ENCODE data around the gene ST7. TPM values are rescaled to one million over a fixed set of nuclear protein-coding genes. Genes with fewer than 3 reads are reported as not detected.
"Not testable (repeated sequence)": the region's sequence is repeated elsewhere in the genome, so short reads cannot be mapped to it uniquely, and the experiment has no call there.

The ST7 gene
- total RNA-seq, 4 donors from 2014 or later: 7.2 to 47.9 (median 19.1) TPM

DNA sequence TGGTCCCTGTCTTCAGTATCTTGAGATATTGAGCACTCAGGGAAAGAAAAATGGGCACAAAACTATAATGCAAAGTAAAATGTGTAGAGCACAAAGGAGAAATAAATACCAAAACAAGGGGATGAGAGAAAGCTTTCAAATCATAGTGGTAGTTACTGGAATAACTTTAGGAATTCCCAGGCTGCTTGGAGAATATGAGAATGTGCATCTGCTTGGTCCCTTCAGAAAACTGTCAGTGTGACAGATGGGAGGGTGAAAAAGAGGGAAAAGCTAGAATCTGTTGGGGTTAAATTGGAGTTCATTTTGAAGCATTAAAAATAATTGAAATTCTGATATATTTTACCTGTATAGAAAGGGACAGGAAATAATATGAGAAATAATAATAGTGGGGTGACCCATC, 15.3 kb downstream of the ST7 start:
- H3K4me3 ChIP-seq: no peak overlapping the region
- TF ChIP-seq EP300 (IDR thresholded peaks at IDR 0.05; ENCODE audit: low read depth) (no peak), POLR2A (IDR thresholded peaks at IDR 0.05) (no peak), POLR2AphosphoS5 (IDR thresholded peaks at IDR 0.05) (no peak), CTCF (IDR thresholded peaks at IDR 0.05) (no peak)
- no peaks in the 10 kb centered on the region for H3K27me3 ChIP-seq
- H3K4me1 ChIP-seq: peaks cover 0 to 9% (median 0%) of the 10 kb centered on the region in 4 donors
- in situ Hi-C loops (cut with MboI; ENCODE audit: low pct_ligation_motif_present in 1 of 4, low pct_unique_long_range_greater_than_20kb in 1 of 4, low sequenced_read_pairs in 3 of 4): loop anchor here in 1 of 4 donors (25.0 kb wide), 1 partner anchor 1219 kb away; the partner anchor contains the start of gene LSM8
- no peaks in the 10 kb centered on the region for H3K36me3 ChIP-seq
- intact Hi-C loops (cut with DNase I; ENCODE audit: low total_unique reads): no loop called here
- no peaks in the 10 kb centered on the region for H3K9me3 ChIP-seq
- no peak for DNase-seq
- H3K27ac ChIP-seq: no peak overlapping the region

GRCh38 chr7:116969371-116969902, 16.1 kb downstream of the ST7 start:
- intact Hi-C loops (cut with DNase I; ENCODE audit: low total_unique reads) (no loop called here), in situ Hi-C loops (cut with MboI; ENCODE audit: low pct_ligation_motif_present in 1 of 4, low pct_unique_long_range_greater_than_20kb in 1 of 4, low sequenced_read_pairs in 3 of 4) (loop anchor here in 1 of 4 donors (25.0 kb wide), 1 partner anchor 1218 kb away; the partner anchor contains the start of gene LSM8)
- no peak for DNase-seq
- Histone ChIP-seq H3K4me3 (no peak overlapping the region), H3K27ac (no peak overlapping the region), H3K36me3 (no peaks in the 10 kb centered on the region), H3K9me3 (no peaks in the 10 kb centered on the region), H3K27me3 (no peaks in the 10 kb centered on the region), H3K4me1 (peaks cover 0 to 9% (median 0%) of the 10 kb centered on the region in 4 donors)
- TF ChIP-seq EP300 (IDR thresholded peaks at IDR 0.05; ENCODE audit: low read depth) (no peak), POLR2AphosphoS5 (IDR thresholded peaks at IDR 0.05) (no peak), CTCF (IDR thresholded peaks at IDR 0.05) (no peak), POLR2A (IDR thresholded peaks at IDR 0.05) (no peak)
- WGBS, 2 donors (ENCODE audit: low coverage in 1 of 2): 90 to 97% methylated on average over 2 to 3 of the region's 3 CpGs

- no peaks in the 10 kb centered on the region for H3K36me3 ChIP-seq
- DNase-seq: no peak
- TF ChIP-seq CTCF (IDR thresholded peaks at IDR 0.05) (no peak), POLR2A (IDR thresholded peaks at IDR 0.05) (no peak), EP300 (IDR thresholded peaks at IDR 0.05; ENCODE audit: low read depth) (no peak), POLR2AphosphoS5 (IDR thresholded peaks at IDR 0.05) (no peak)
- no peaks in the 10 kb centered on the region for H3K27me3 ChIP-seq
- WGBS, 2 donors (ENCODE audit: low coverage in 1 of 2): 80 to 100% methylated on average over 1 to 3 of the region's 3 CpGs
- intact Hi-C loops (cut with DNase I; ENCODE audit: low total_unique reads): no loop called here
- no peaks in the 10 kb centered on the region for H3K9me3 ChIP-seq
- H3K4me1 ChIP-seq: peaks cover 0 to 9% (median 0%) of the 10 kb centered on the region in 4 donors
- H3K4me3 ChIP-seq: no peak overlapping the region
- in situ Hi-C loops (cut with MboI; ENCODE audit: low pct_ligation_motif_present in 1 of 4, low pct_unique_long_range_greater_than_20kb in 1 of 4, low sequenced_read_pairs in 3 of 4): loop anchor here in 1 of 4 donors (25.0 kb wide), 1 partner anchor 1217 kb away; the partner anchor contains the start of gene LSM8
- H3K27ac ChIP-seq: no peak overlapping the region
Measured at GRCh38 chr7:116970238-116970910, 17.1 kb downstream of the ST7 start.

DNA sequence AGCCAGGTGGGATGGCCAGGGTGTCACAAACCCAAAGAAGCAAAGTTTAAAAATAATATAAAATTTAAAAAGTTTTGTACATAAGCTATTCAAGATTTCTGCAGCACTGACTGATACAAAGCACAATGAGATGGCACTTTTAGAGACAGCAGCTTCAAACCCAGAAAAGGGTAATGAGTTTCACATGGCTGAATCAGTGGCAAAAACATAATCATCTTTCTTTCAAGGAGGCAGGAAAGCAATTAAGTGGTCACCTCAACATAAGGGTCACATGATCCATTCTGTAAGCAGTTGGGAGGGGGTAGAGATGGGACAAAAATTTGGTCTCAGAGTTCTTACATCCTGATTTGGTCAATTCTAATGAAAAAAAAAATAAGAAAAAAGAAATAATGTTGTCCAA, 17.9 kb downstream of the ST7 start:
- H3K36me3 ChIP-seq; H3K4me1 ChIP-seq; H3K9me3 ChIP-seq; H3K27me3 ChIP-seq; intact Hi-C loops (cut with DNase I; ENCODE audit: low total_unique reads); DNase-seq; H3K4me3 ChIP-seq; H3K27ac ChIP-seq: not testable (repeated sequence)
- in situ Hi-C loops (cut with MboI; ENCODE audit: low pct_ligation_motif_present in 1 of 4, low pct_unique_long_range_greater_than_20kb in 1 of 4, low sequenced_read_pairs in 3 of 4): loop anchor here in 1 of 4 donors (25.0 kb wide), 1 partner anchor 1216 kb away; the partner anchor contains the start of gene LSM8

Data from transverse colon (tissue), 4 donors.